Heart left ventricle (tissue), 16 donors: ENCODE data around the gene CDK18. TPM values are rescaled to one million over a fixed set of nuclear protein-coding genes. Genes with fewer than 3 reads are reported as not detected.

Experiments used
- ATAC-seq, 4 donors: fragments of 200-7000 bp; cut with Tn5 transposase; one replicate each; pipeline ENCODE4 v1.9.1; 2020 to 2022; ENCODE audit warnings: moderate library complexity in 4 of 4, mild to moderate bottlenecking in 3 of 4, moderate number of reproducible peaks in 1 of 4
- DNase-seq, 5 donors: peaks; one replicate each; pipeline ENCODE4 v3.0.0-alpha.2; 2020
- H3K27ac ChIP-seq, 12 donors: fragments of 200-600 bp; sonication (generic) in 4 of 12; one replicate each; pipeline versions ENCODE4 v1.5.0 to v1.8.0; 2016 to 2022; ENCODE audit warnings: mild to moderate bottlenecking in 2 of 12
- H3K27me3 ChIP-seq, 9 donors: fragments of 200-600 bp; sonication (generic) in 2 of 9; one replicate each; pipeline versions ENCODE4 v1.5.1 to v1.8.0; 2016 to 2022; ENCODE audit warnings: mild to moderate bottlenecking in 3 of 9
- H3K36me3 ChIP-seq, 9 donors: fragments of 200-600 bp; sonication (generic) in 2 of 9; one replicate each; pipeline versions ENCODE4 v1.5.0 to v1.8.0; 2018 to 2022; ENCODE audit warnings: mild to moderate bottlenecking in 2 of 9
- H3K4me1 ChIP-seq, 12 donors: fragments of 200-600 bp; sonication (generic) in 4 of 12; one replicate each; pipeline versions ENCODE4 v1.5.0 to v1.8.0; 2016 to 2022; ENCODE audit warnings: mild to moderate bottlenecking in 3 of 12
- H3K4me3 ChIP-seq, 12 donors: fragments of 200-600 bp; sonication (generic) in 4 of 12; one replicate each; pipeline versions ENCODE4 v1.5.0 to v1.8.0; 2017 to 2022; ENCODE audit warnings: mild to moderate bottlenecking in 9 of 12, moderate library complexity in 4 of 12
- H3K9me3 ChIP-seq, 12 donors: fragments of 200-600 bp; sonication (generic) in 4 of 12; one replicate each; pipeline versions ENCODE4 v1.5.0 to v1.8.0; 2016 to 2022; ENCODE audit warnings: mild to moderate bottlenecking in 1 of 12
- CTCF ChIP-seq, 12 donors: fragments of 200-600 bp; sonication (generic) in 4 of 12; IDR thresholded peaks; one replicate each; pipeline versions ENCODE4 v1.5.0 to v1.8.0; 2018 to 2022; ENCODE audit warnings: antibody characterized with exemption in 12 of 12, mild to moderate bottlenecking in 5 of 12
- POLR2A ChIP-seq, 2 donors: fragments of 450-650 bp; IDR thresholded peaks; one replicate each; pipeline ENCODE4 v1.6.1; 2017; ENCODE audit warnings: antibody characterized with exemption in 2 of 2, mild to moderate bottlenecking in 2 of 2, moderate library complexity in 2 of 2
- WGBS, 4 donors: extraction: QIAGEN DNeasy Blood & Tissue Kit in 2 of 4; methylation state at CpG; one replicate each; pipeline versions ENCODE4 v1.1.5 to v1.1.7; 2013 to 2018; 5-methylcytosine and 5-hydroxymethylcytosine counted together
- intact Hi-C, 10 donors: fragments of 100-400 bp; cut with DNase I; formaldehyde crosslinking; loops; one replicate each; pipeline versions ENCODE4 v1.11.1 to v1.14.2; 2022
- polyA plus RNA-seq, 2 donors: library from polyadenylated mRNA; stranded (reverse); fragments of 200-250 nt; gene quantifications; one replicate each; pipeline ENCODE4 v1.2.3, GENCODE V29; 2013
- total RNA-seq, 9 donors: library from RNA; depleted of rRNA in 2 of 9; stranded (reverse); fragments of >200 nt in 2 of 9; fragmentation: NEBNext Ultra II Directional in 3 of 9; extraction: Animal tissue kit (Norgen Biotek cat#: 25700) in 3 of 9; gene quantifications; one replicate each; pipeline versions ENCODE4 v1.1.0 to v1.2.4, GENCODE V29; 2016 to 2023
- donor health status: ischemic (EF 13 %, LVEDD 7.1; RV severe dilation, severe dysfunction).
- donor health status: healthy with polysubstance abuse.
- donor health status: DM: no; HTN: yes; CAD: no.
- donor health status: DM: no; HTN: no; CAD: no.
- donor health status: ischemic (EF 25% LVEDD 6.9; RV normal size, moderate dysfunction).
- donor health status: ischemic (EF 25% LVEDD 5.7; RV mildly dilated, moderate dysfunction).
- donor health status: healthy.
- donor health status: DM: yes; HTN: yes; CAD: no.
- donor health status: ischemic (EF 35%, LVEDD 5.7; RV mildly dilated, moderate dysfunction).
- donor health status: nonischemic (EF 11% LVEDD 7.7; RV severe dilation, severe dysfunction).
- donor health status: DM: yes; HTN: yes; CAD: no.
- donor health status: PGD.
- donor health status: ischemic (EF 29% LVEDD 5.4; RV normal size, mild dysfunction).
- donor health status: nonischemic (EF 23%, LVEDD 6.1; RV moderate dilation, normal function).

CDK18 gene
- total and polyA plus RNA-seq, 11 donors: 62.5 to 198 (median 141) TPM

- intact Hi-C loops: no loop called here
- no peak for DNase-seq
- no peak overlapping the region for H3K27ac ChIP-seq
- H3K4me3 ChIP-seq: no peak overlapping the region
- H3K9me3 ChIP-seq: peaks cover 0 to 35% (median 16%) of the 10 kb centered on the region in 12 donors
- H3K27me3 ChIP-seq: peaks cover 0 to 14% (median 0%) of the 10 kb centered on the region in 9 donors
- no peak for TF ChIP-seq CTCF (IDR thresholded peaks at IDR 0.05)
- TF ChIP-seq POLR2A (IDR thresholded peaks at IDR 0.05): no peak
- 88 to 93% (median 90%) methylated on average over 1 of the region's 1 CpG for WGBS, 4 donors
- H3K36me3 ChIP-seq: no peaks in the 10 kb centered on the region
- ATAC-seq: no peak
- no peaks in the 10 kb centered on the region for H3K4me1 ChIP-seq
These were observed 57.2 kb downstream of the CDK18 start for GRCh38 chr1:205561501-205562203.

DNA sequence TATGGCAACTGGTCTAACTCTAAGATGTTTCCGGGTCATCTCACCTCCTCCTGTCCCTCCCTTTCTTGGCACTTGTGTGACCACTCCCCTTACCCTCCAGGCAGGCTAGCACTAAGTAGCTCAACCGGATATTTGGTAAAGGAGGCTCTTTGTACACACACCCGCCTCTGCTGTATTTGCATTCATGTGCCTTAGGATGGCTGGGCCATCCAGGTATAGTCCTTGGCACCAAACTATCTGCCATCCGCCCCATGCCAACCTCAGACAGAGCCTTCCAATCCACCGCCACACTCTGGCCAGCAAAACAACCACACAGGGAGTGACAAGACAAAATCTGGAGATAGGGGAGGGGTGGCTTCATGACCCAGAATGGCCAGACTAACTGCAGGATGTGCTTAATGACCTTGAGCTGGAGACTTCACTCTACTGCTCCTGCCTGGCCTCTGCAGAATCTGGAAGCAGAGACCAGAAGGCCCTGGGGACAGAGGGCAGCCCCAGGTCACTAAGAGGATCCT is 59.5 kb downstream of the CDK18 start:
- intact Hi-C loops: no loop called here
- Histone ChIP-seq H3K27ac (no peak overlapping the region), H3K36me3 (no peaks in the 10 kb centered on the region), H3K4me1 (peaks cover 0 to 7% (median 0%) of the 10 kb centered on the region in 12 donors), H3K9me3 (peaks cover 0 to 35% (median 16%) of the 10 kb centered on the region in 12 donors), H3K27me3 (peaks cover 4 to 32% (median 13%) of the 10 kb centered on the region in 9 donors), H3K4me3 (no peak overlapping the region)
- DNase-seq (peak in 1 of 5 donors; percentile 3), ATAC-seq (no peak)
- TF ChIP-seq CTCF (IDR thresholded peaks at IDR 0.05) (no peak), POLR2A (IDR thresholded peaks at IDR 0.05) (no peak)
- WGBS, 4 donors: 58 to 82% (median 74%) methylated on average over 5 of the region's 5 CpGs

GRCh38 chr1:205565799-205566198 is 61.3 kb downstream of the CDK18 start:
- TF ChIP-seq POLR2A (IDR thresholded peaks at IDR 0.05): no peak
- 80 to 91% (median 82%) methylated on average over 3 of the region's 3 CpGs for WGBS, 4 donors
- H3K27me3 ChIP-seq: peaks cover 4 to 38% (median 15%) of the 10 kb centered on the region in 9 donors

DNA sequence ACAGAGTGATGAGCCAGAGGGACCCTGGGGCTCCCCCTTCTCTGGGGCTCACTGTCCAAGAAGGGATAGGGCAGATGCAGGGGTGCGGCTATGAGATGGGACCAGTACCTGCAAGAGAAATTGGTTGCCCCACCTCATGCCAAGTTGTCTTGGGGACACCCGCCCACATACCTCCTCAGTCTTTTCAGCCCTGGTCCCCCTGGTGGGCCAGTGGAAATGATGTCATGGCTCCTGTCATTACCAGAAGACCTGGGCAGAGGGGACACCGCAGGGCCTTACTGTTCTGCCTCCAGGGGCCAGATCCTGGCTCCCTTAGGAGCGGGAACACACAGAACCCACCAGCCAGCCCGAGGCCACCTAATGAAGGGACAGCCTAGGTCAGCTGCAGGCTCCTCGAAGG is 63.2 kb downstream of the CDK18 start:
- TF ChIP-seq CTCF (IDR thresholded peaks at IDR 0.05) (no peak), POLR2A (IDR thresholded peaks at IDR 0.05) (no peak)
- DNase-seq (peak in 1 of 5 donors; percentile 15), ATAC-seq (no peak)
- Histone ChIP-seq H3K36me3 (no peaks in the 10 kb centered on the region), H3K27ac (no peak overlapping the region), H3K4me1 (peaks cover 0 to 17% (median 0%) of the 10 kb centered on the region in 12 donors), H3K9me3 (peaks cover 0 to under 1% (median 0%) of the 10 kb centered on the region in 12 donors), H3K4me3 (no peak overlapping the region), H3K27me3 (peaks cover 4 to 38% (median 15%) of the 10 kb centered on the region in 9 donors)
- 86 to 89% (median 88%) methylated on average over 6 of the region's 6 CpGs for WGBS, 4 donors
- intact Hi-C loops: loop anchor here in 3 of 10 donors (5.0 kb wide), 1 partner anchor 40 kb away; no protein-coding TSS in a partner anchor

More at GRCh38 chr1:205565799-205566198, 61.3 kb downstream of the CDK18 start:
- peaks cover 0 to 17% (median 0%) of the 10 kb centered on the region in 12 donors for H3K4me1 ChIP-seq
- ATAC-seq (no peak), DNase-seq (no peak)
- intact Hi-C loops: loop anchor here in 3 of 10 donors (5.0 kb wide), 1 partner anchor 38 kb away; no protein-coding TSS in a partner anchor
- no peak overlapping the region for H3K27ac ChIP-seq
- H3K9me3 ChIP-seq: peaks cover 0 to 20% (median 12%) of the 10 kb centered on the region in 12 donors
- no peak overlapping the region for H3K4me3 ChIP-seq
- H3K36me3 ChIP-seq: no peaks in the 10 kb centered on the region
